Activated CD4-positive, alpha-beta T cell treated with anti-CD3 and anti-CD28 coated beads, Interleukin-2, amount 50 U/mL, for 24 hours (primary cell): ENCODE results near the gene CPAMD8.
A peak's percentile ranks its signal among the peaks of the same experiment; 100 is the strongest.

ENCODE experiments used
- DNase-seq, 2 donors: peaks; one replicate each; pipeline ENCODE4 v3.0.0-alpha.2; 2020; ENCODE audit warnings: low read depth in 1 of 2, low spot score in 1 of 2

The CPAMD8 gene

GRCh38 chr19:16921766-16922591 lies 104.6 kb downstream of the CPAMD8 start:
- DNase-seq = no peak

- no peak for DNase-seq
These were observed 105.6 kb downstream of the CPAMD8 start for GRCh38 chr19:16920816-16921529.

- DNase-seq = no peak
These were observed 107.1 kb downstream of the CPAMD8 start for GRCh38 chr19:16919496-16919895.

GRCh38 chr19:16917401-16917800 lies 109.2 kb downstream of the CPAMD8 start:
- no peak for DNase-seq

- DNase-seq = no peak
These were observed 110.9 kb downstream of the CPAMD8 start for GRCh38 chr19:16915734-16916133.

GRCh38 chr19:16915135-16915534 lies 111.5 kb downstream of the CPAMD8 start:
- DNase-seq = no peak

- no peak for DNase-seq
These were observed 112.2 kb downstream of the CPAMD8 start for GRCh38 chr19:16914421-16914820.

- DNase-seq = no peak
These were observed 113.8 kb downstream of the CPAMD8 start for GRCh38 chr19:16912780-16913179.

- DNase-seq = no peak
These were observed 115.6 kb downstream of the CPAMD8 start for GRCh38 chr19:16911046-16911445.

- DNase-seq = no peak
These were observed 117.9 kb downstream of the CPAMD8 start for GRCh38 chr19:16908759-16909158.

- DNase-seq = no peak
These were observed 122.0 kb downstream of the CPAMD8 start for GRCh38 chr19:16904599-16904998.

GRCh38 chr19:16903347-16903746 lies 123.3 kb downstream of the CPAMD8 start:
- DNase-seq = no peak

- DNase-seq = no peak
These were observed 124.1 kb downstream of the CPAMD8 start for GRCh38 chr19:16902545-16902944.

- no peak for DNase-seq
These were observed 125.0 kb downstream of the CPAMD8 start for GRCh38 chr19:16901491-16902175.

GRCh38 chr19:16899566-16900075 lies 127.0 kb downstream of the CPAMD8 start:
- no peak for DNase-seq

GRCh38 chr19:16898361-16899015 lies 128.1 kb downstream of the CPAMD8 start:
- DNase-seq = no peak

GRCh38 chr19:16897856-16898161 lies 128.8 kb downstream of the CPAMD8 start:
- no peak for DNase-seq

- peak; percentile 21 to 54 for DNase-seq
These were observed 129.4 kb downstream of the CPAMD8 start for GRCh38 chr19:16897029-16897855.

- no peak for DNase-seq
These were observed 130.2 kb downstream of the CPAMD8 start for GRCh38 chr19:16896146-16897028.
